HCT116 (cell line): ENCODE measurements around the gene LRRC74A. TPM values are rescaled to one million over a fixed set of nuclear protein-coding genes. Genes with fewer than 3 reads are reported as not detected.

ENCODE experiments used
- ATAC-seq: fragments of 200-7000 bp; cut with Tn5 transposase; 2 replicates; pipeline ENCODE4 v1.9.1; 2020; ENCODE audit warnings: mild to moderate bottlenecking, moderate library complexity
- BruUV-seq: library from RNA; stranded (reverse); fragments of 400-500 nt; replicated peaks from 2 replicates; lab custom pipeline; 2021; lab: Mats Ljungman, UMichigan
- CTCF ChIA-PET: fragments of 300-600 bp; sonication (Branson Sonifier 250); formaldehyde crosslinking; loops from one replicate; lab custom pipeline; 2021; ENCODE audit warnings: antibody characterized with exemption; lab: Charles Lee
- POLR2A ChIA-PET: fragments of 300-600, 350-600 bp; sonication (Branson Sonifier 250); formaldehyde crosslinking; loops from one replicate; lab custom pipeline; 2021; ENCODE audit warnings: antibody characterized with exemption; lab: Charles Lee
- RAD21 ChIA-PET, 2 experiments: fragments of 300-600 bp; sonication (Branson Sonifier 250); formaldehyde crosslinking; loops; one replicate each; lab custom pipeline; 2023; ENCODE audit warnings: low total read pairs in 2 of 2; ENCODE audit not compliant: uncharacterized antibody in 2 of 2, unreplicated experiment in 2 of 2, low non-redundant PET in 1 of 2; lab: Charles Lee
- DNase-seq: peaks from one replicate; pipeline ENCODE4 v3.0.0-alpha.2; 2010; ENCODE audit warnings: low read depth, low spot score
- H2AFZ ChIP-seq: fragments of 200-600 bp; shearing (Covaris generic), sonication (generic); 2 replicates; pipeline ENCODE4 v1.6.1; 2017; ENCODE audit warnings: low read depth, mixed run types, mixed read lengths, antibody characterized with exemption, low read length; ENCODE audit not compliant: poor library complexity, severe bottlenecking
- H3K27ac ChIP-seq: 2 replicates; pipeline ENCODE4 v1.5.1; 2012; ENCODE audit warnings: low read depth, low read length
- H3K27me3 ChIP-seq: fragments of 200-600 bp; sonication (generic); 2 replicates; pipeline ENCODE4 v1.6.1; 2016; ENCODE audit warnings: mixed run types, low read length, mixed read lengths; ENCODE audit not compliant: insufficient read depth
- H3K36me3 ChIP-seq, 2 experiments: fragments of 200-500 bp in 1 of 2; fragments of 200-600 bp in 1 of 2; sonication (Bioruptor generic) in 1 of 2; sonication (generic) in 1 of 2; 2 replicates each; pipeline versions ENCODE4 v1.5.1 to v1.6.1; 2014 to 2016; ENCODE audit warnings: low read length in 2 of 2, inconsistent platforms in 1 of 2, mixed read lengths in 1 of 2, mixed run types in 1 of 2; ENCODE audit not compliant: insufficient read depth in 2 of 2, control insufficient read depth in 1 of 2
- H3K4me1 ChIP-seq, 2 experiments: fragments of 200-600 bp in 1 of 2; sonication (generic) in 1 of 2; 2 replicates each; pipeline versions ENCODE4 v1.5.1 to v1.6.1; 2012 to 2017; ENCODE audit warnings: low read length in 2 of 2, inconsistent platforms in 1 of 2, mild to moderate bottlenecking in 1 of 2, mixed read lengths in 1 of 2, mixed run types in 1 of 2, moderate library complexity in 1 of 2; ENCODE audit not compliant: insufficient read depth in 2 of 2, control insufficient read depth in 1 of 2
- H3K4me2 ChIP-seq: fragments of 200-600 bp; sonication (generic); 2 replicates; pipeline ENCODE4 v1.6.1; 2017; ENCODE audit warnings: mixed run types, low read length, mixed read lengths
- H3K4me3 ChIP-seq, 2 experiments: fragments of 200-600 bp in 1 of 2; sonication (generic) in 1 of 2; replicated peaks in 1 of 2; 2 replicates each; pipeline ENCODE4 v1.5.1; 2011 to 2016; ENCODE audit warnings: low read length in 2 of 2, control low read depth in 1 of 2, low read depth in 1 of 2, mild to moderate bottlenecking in 1 of 2, mixed read lengths in 1 of 2, mixed run types in 1 of 2
- H3K79me2 ChIP-seq: fragments of 200-600 bp; sonication (generic); 2 replicates; pipeline ENCODE4 v1.6.1; 2017; ENCODE audit warnings: mild to moderate bottlenecking, mixed run types, low read length, moderate library complexity, mixed read lengths; ENCODE audit not compliant: insufficient read depth
- H3K9ac ChIP-seq: fragments of 200-600 bp; sonication (generic); 2 replicates; pipeline ENCODE4 v1.6.1; 2016; ENCODE audit warnings: low read length, mixed read lengths
- H3K9me2 ChIP-seq: fragments of 200-600 bp; sonication (generic), shearing (Covaris generic); 2 replicates; pipeline ENCODE4 v1.6.1; 2017; ENCODE audit warnings: mixed run types, mild to moderate bottlenecking, moderate library complexity; ENCODE audit not compliant: insufficient read depth
- H3K9me3 ChIP-seq, 2 experiments: fragments of 200-500 bp in 1 of 2; fragments of 200-600 bp in 1 of 2; sonication (Bioruptor generic) in 1 of 2; sonication (generic) in 1 of 2; 2 replicates each; pipeline ENCODE4 v1.6.1; 2014 to 2017; ENCODE audit warnings: low read length in 2 of 2, mixed read lengths in 2 of 2, inconsistent platforms in 1 of 2, low read depth in 1 of 2, mild to moderate bottlenecking in 1 of 2, mixed run types in 1 of 2, moderate library complexity in 1 of 2; ENCODE audit not compliant: control insufficient read depth in 1 of 2, insufficient read depth in 1 of 2
- H4K20me1 ChIP-seq: fragments of 200-600 bp; sonication (generic), shearing (Covaris generic); 2 replicates; pipeline ENCODE4 v1.6.1; 2017; ENCODE audit warnings: mixed run types, mild to moderate bottlenecking, moderate library complexity; ENCODE audit not compliant: insufficient read depth
- CBX3 ChIP-seq: IDR thresholded peaks from 2 replicates; pipeline ENCODE4 v1.6.1; 2012; ENCODE audit warnings: low read depth
- EGR1 ChIP-seq: IDR thresholded peaks from 2 replicates; pipeline ENCODE4 v1.6.1; 2012; ENCODE audit warnings: low read depth
- ELF1 ChIP-seq: IDR thresholded peaks from 2 replicates; pipeline ENCODE4 v1.6.1; 2012; ENCODE audit warnings: low read depth, borderline replicate concordance
- EZH2 ChIP-seq: fragments of 200-600 bp; sonication (generic); IDR thresholded peaks from 2 replicates; pipeline ENCODE4 v1.6.1; 2017; ENCODE audit warnings: antibody characterized with exemption, mixed run types
- EZH2phosphoT487 ChIP-seq: fragments of 200-600 bp; IDR thresholded peaks from 2 replicates; pipeline ENCODE4 v1.6.1; 2018; ENCODE audit warnings: antibody characterized with exemption, borderline replicate concordance
- FOSL1 ChIP-seq: IDR thresholded peaks from 2 replicates; pipeline ENCODE4 v1.6.1; 2012; ENCODE audit warnings: low read depth
- JUND ChIP-seq: IDR thresholded peaks from 2 replicates; pipeline ENCODE4 v1.6.1; 2012
- POLR2AphosphoS5 ChIP-seq: IDR thresholded peaks from 2 replicates; pipeline ENCODE4 v1.6.1; 2011; ENCODE audit warnings: mild to moderate bottlenecking, low read depth, low read length, moderate library complexity
- RAD21 ChIP-seq: IDR thresholded peaks from 2 replicates; pipeline ENCODE4 v1.6.1; 2012; ENCODE audit warnings: low read depth, mild to moderate bottlenecking
- SIN3A ChIP-seq: IDR thresholded peaks from 2 replicates; pipeline ENCODE4 v1.6.1; 2012; ENCODE audit warnings: low read depth
- SP1 ChIP-seq: IDR thresholded peaks from 2 replicates; pipeline ENCODE4 v1.6.1; 2012; ENCODE audit warnings: low read depth
- SRF ChIP-seq: IDR thresholded peaks from 2 replicates; pipeline ENCODE4 v1.6.1; 2012; ENCODE audit warnings: low read depth
- TCF7L2 ChIP-seq: IDR thresholded peaks from 2 replicates; pipeline ENCODE4 v1.7.0; 2011; ENCODE audit warnings: borderline replicate concordance, inconsistent platforms; ENCODE audit not compliant: insufficient read depth, insufficient read length; ENCODE audit errors: extremely low read depth
- YY1 ChIP-seq: IDR thresholded peaks from 2 replicates; pipeline ENCODE4 v1.6.1; 2011; ENCODE audit warnings: low read length, low read depth, moderate library complexity, mild to moderate bottlenecking; ENCODE audit not compliant: insufficient replicate concordance; ENCODE audit errors: extremely low read depth
- ZFX ChIP-seq: fragments of 450-650 bp; IDR thresholded peaks from 2 replicates; pipeline ENCODE4 v1.6.1; 2017
- intact Hi-C: fragments of 100-400 bp; cut with micrococcal nuclease; formaldehyde crosslinking; loops from 2 replicates; pipeline ENCODE4 v1.10.0; 2022
- total RNA-seq: library from RNA; stranded (reverse); gene quantifications from one replicate; pipeline ENCODE4 v1.2.1, GENCODE V29; 2021; ENCODE audit not compliant: unreplicated experiment
- TF ChIP-seq, protein P1 (sequence below): IDR thresholded peaks from 2 replicates; pipeline ENCODE4 v1.6.1; 2012
- TF ChIP-seq, protein P2 (sequence below): IDR thresholded peaks from 2 replicates; pipeline ENCODE4 v1.6.1; 2011; ENCODE audit warnings: mild to moderate bottlenecking, low read length, moderate library complexity; ENCODE audit not compliant: insufficient replicate concordance; ENCODE audit errors: extremely low read depth
- TF ChIP-seq, protein P3 (sequence below), 3 experiments: fragments of 200-600 bp in 1 of 3; sonication (generic) in 1 of 3; IDR thresholded peaks in 2 of 3; conservative IDR thresholded peaks in 1 of 3; 2 replicates each; pipeline ENCODE4 v1.5.1; 2012 to 2017; ENCODE audit warnings: low read depth in 2 of 3, low read length in 2 of 3, antibody characterized with exemption in 1 of 3, borderline replicate concordance in 1 of 3, control low read depth in 1 of 3, mild to moderate bottlenecking in 1 of 3, mixed read lengths in 1 of 3, mixed run types in 1 of 3, moderate library complexity in 1 of 3; ENCODE audit not compliant: insufficient read depth in 1 of 3
- TF ChIP-seq, protein P4 (sequence below): IDR thresholded peaks from 2 replicates; pipeline ENCODE4 v1.6.1; 2012
- TF ChIP-seq, protein P5 (sequence below): IDR thresholded peaks from 2 replicates; pipeline ENCODE4 v1.6.1; 2012; ENCODE audit warnings: low read depth

The LRRC74A gene
- total RNA-seq, 1 experiment from 2014 or later, result not detected

DNA sequence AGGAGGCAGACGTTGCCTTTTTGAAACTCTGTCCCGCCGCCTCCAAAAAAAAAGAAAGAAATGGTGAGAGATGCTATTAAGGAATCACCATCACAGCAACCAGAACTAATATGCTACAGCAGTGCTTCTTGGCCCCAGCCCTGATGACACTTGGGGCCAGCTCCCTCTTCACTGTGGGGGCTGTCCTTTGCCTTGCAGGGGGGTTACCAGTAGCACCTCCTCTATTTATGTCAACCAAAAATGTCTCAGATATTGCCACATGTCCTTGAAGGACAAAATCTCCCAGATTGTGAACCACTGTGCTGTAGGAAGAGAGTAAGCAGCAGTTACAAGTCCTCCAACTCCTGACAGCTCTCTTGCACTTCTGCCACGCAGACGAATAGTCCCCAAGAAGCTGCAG is 76.4 kb downstream of the LRRC74A start:
- RAD21 ChIA-PET, result no interaction called here
- Histone ChIP-seq H3K36me3 (no peaks in the 10 kb centered on the region), H3K9me3 (no peaks in the 10 kb centered on the region; a peak in 1 of 4 replicates), H3K27me3 (no peaks in the 10 kb centered on the region), H3K27ac (no peak overlapping the region), H2AFZ (no peak overlapping the region), H3K4me2 (no peak overlapping the region), H3K9me2 (no peaks in the 10 kb centered on the region), H3K4me1 (peaks cover 49 to 56% of the 10 kb centered on the region in 2 experiments), H3K79me2 (no peaks in the 10 kb centered on the region), H3K4me3 (no peak overlapping the region), H3K9ac (no peak overlapping the region), H4K20me1 (no peaks in the 10 kb centered on the region)
- intact Hi-C loops, result no loop called here
- CTCF ChIA-PET, result interaction anchor here (1.0 kb wide), 1 partner anchor 120 kb away, joined by 3 read pairs; no protein-coding TSS in a partner anchor
- TF ChIP-seq YY1 (no peak), SIN3A (no peak), POLR2AphosphoS5 (no peak), CBX3 (no peak), SRF (no peak), RAD21 (no peak), EZH2phosphoT487 (no peak), TCF7L2 (no peak), SP1 (no peak), EGR1 (no peak), ZFX (no peak), FOSL1 (no peak), ELF1 (no peak), EZH2 (no peak), JUND (no peak)
- TF ChIP-seq, protein P1, sequence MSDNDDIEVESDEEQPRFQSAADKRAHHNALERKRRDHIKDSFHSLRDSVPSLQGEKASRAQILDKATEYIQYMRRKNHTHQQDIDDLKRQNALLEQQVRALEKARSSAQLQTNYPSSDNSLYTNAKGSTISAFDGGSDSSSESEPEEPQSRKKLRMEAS, result no peak
- TF ChIP-seq, protein P2, sequence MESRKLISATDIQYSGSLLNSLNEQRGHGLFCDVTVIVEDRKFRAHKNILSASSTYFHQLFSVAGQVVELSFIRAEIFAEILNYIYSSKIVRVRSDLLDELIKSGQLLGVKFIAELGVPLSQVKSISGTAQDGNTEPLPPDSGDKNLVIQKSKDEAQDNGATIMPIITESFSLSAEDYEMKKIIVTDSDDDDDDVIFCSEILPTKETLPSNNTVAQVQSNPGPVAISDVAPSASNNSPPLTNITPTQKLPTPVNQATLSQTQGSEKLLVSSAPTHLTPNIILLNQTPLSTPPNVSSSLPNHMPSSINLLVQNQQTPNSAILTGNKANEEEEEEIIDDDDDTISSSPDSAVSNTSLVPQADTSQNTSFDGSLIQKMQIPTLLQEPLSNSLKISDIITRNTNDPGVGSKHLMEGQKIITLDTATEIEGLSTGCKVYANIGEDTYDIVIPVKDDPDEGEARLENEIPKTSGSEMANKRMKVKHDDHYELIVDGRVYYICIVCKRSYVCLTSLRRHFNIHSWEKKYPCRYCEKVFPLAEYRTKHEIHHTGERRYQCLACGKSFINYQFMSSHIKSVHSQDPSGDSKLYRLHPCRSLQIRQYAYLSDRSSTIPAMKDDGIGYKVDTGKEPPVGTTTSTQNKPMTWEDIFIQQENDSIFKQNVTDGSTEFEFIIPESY, result no peak
- TF ChIP-seq, protein P3, sequence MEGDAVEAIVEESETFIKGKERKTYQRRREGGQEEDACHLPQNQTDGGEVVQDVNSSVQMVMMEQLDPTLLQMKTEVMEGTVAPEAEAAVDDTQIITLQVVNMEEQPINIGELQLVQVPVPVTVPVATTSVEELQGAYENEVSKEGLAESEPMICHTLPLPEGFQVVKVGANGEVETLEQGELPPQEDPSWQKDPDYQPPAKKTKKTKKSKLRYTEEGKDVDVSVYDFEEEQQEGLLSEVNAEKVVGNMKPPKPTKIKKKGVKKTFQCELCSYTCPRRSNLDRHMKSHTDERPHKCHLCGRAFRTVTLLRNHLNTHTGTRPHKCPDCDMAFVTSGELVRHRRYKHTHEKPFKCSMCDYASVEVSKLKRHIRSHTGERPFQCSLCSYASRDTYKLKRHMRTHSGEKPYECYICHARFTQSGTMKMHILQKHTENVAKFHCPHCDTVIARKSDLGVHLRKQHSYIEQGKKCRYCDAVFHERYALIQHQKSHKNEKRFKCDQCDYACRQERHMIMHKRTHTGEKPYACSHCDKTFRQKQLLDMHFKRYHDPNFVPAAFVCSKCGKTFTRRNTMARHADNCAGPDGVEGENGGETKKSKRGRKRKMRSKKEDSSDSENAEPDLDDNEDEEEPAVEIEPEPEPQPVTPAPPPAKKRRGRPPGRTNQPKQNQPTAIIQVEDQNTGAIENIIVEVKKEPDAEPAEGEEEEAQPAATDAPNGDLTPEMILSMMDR (IDR thresholded peaks at IDR 0.05 in 2 of 3, conservative IDR thresholded peaks at IDR 0.05 in 1 of 3; ENCODE audit: borderline replicate concordance in 1 of 3, insufficient read depth in 1 of 3, low read depth in 2 of 3, low read length in 2 of 3), result no peak
- TF ChIP-seq, protein P4, sequence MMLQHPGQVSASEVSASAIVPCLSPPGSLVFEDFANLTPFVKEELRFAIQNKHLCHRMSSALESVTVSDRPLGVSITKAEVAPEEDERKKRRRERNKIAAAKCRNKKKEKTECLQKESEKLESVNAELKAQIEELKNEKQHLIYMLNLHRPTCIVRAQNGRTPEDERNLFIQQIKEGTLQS, result no peak
- TF ChIP-seq, protein P5, sequence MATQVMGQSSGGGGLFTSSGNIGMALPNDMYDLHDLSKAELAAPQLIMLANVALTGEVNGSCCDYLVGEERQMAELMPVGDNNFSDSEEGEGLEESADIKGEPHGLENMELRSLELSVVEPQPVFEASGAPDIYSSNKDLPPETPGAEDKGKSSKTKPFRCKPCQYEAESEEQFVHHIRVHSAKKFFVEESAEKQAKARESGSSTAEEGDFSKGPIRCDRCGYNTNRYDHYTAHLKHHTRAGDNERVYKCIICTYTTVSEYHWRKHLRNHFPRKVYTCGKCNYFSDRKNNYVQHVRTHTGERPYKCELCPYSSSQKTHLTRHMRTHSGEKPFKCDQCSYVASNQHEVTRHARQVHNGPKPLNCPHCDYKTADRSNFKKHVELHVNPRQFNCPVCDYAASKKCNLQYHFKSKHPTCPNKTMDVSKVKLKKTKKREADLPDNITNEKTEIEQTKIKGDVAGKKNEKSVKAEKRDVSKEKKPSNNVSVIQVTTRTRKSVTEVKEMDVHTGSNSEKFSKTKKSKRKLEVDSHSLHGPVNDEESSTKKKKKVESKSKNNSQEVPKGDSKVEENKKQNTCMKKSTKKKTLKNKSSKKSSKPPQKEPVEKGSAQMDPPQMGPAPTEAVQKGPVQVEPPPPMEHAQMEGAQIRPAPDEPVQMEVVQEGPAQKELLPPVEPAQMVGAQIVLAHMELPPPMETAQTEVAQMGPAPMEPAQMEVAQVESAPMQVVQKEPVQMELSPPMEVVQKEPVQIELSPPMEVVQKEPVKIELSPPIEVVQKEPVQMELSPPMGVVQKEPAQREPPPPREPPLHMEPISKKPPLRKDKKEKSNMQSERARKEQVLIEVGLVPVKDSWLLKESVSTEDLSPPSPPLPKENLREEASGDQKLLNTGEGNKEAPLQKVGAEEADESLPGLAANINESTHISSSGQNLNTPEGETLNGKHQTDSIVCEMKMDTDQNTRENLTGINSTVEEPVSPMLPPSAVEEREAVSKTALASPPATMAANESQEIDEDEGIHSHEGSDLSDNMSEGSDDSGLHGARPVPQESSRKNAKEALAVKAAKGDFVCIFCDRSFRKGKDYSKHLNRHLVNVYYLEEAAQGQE, result no peak
- no TSS peak for BruUV-seq
- DNase-seq (no peak), ATAC-seq (no peak)
- POLR2A ChIA-PET, result no interaction called here
